ENCODE measurements around the gene SEC31A. TPM values are rescaled to one million over a fixed set of nuclear protein-coding genes. Genes with fewer than 3 reads are reported as not detected.
"Not testable (repeated sequence)": the region's sequence is repeated elsewhere in the genome, so short reads cannot be mapped to it uniquely, and the experiment has no call there.

SEC31A gene
- total RNA-seq, 1 donor from 2014 or later: 137 TPM

- Mint-ChIP-seq H3K9me3 (no peaks in the 10 kb centered on the region), H3K36me3 (ENCODE audit: low read depth) (peaks cover 11% of the 10 kb centered on the region), H3K4me3 (no peak overlapping the region), H3K27me3 (ENCODE audit: low read depth) (no peaks in the 10 kb centered on the region), H3K27ac (ENCODE audit: unreplicated experiment) (no peak overlapping the region), H3K4me1 (no peaks in the 10 kb centered on the region)
- DNase-seq (ENCODE audit: low read depth, low spot score): no peak
- TF ChIP-seq, protein P1, sequence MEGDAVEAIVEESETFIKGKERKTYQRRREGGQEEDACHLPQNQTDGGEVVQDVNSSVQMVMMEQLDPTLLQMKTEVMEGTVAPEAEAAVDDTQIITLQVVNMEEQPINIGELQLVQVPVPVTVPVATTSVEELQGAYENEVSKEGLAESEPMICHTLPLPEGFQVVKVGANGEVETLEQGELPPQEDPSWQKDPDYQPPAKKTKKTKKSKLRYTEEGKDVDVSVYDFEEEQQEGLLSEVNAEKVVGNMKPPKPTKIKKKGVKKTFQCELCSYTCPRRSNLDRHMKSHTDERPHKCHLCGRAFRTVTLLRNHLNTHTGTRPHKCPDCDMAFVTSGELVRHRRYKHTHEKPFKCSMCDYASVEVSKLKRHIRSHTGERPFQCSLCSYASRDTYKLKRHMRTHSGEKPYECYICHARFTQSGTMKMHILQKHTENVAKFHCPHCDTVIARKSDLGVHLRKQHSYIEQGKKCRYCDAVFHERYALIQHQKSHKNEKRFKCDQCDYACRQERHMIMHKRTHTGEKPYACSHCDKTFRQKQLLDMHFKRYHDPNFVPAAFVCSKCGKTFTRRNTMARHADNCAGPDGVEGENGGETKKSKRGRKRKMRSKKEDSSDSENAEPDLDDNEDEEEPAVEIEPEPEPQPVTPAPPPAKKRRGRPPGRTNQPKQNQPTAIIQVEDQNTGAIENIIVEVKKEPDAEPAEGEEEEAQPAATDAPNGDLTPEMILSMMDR (conservative IDR thresholded peaks at IDR 0.05): no peak
Observed at GRCh38 chr4:82861529-82861928, 29.4 kb downstream of the SEC31A start.

GRCh38 chr4:82860487-82860886, 30.5 kb downstream of the SEC31A start:
- H3K9me3 Mint-ChIP-seq; H3K27ac Mint-ChIP-seq (ENCODE audit: unreplicated experiment); DNase-seq (ENCODE audit: low read depth, low spot score); H3K4me3 Mint-ChIP-seq; H3K4me1 Mint-ChIP-seq; H3K27me3 Mint-ChIP-seq (ENCODE audit: low read depth): not testable (repeated sequence)
- peaks cover 11% of the 10 kb centered on the region for H3K36me3 Mint-ChIP-seq (ENCODE audit: low read depth)

GRCh38 chr4:82852751-82853285, 38.1 kb downstream of the SEC31A start:
- Mint-ChIP-seq H3K9me3 (no peaks in the 10 kb centered on the region), H3K4me1 (no peaks in the 10 kb centered on the region), H3K36me3 (ENCODE audit: low read depth) (peaks cover 23% of the 10 kb centered on the region), H3K27me3 (ENCODE audit: low read depth) (no peaks in the 10 kb centered on the region), H3K4me3 (no peak overlapping the region), H3K27ac (ENCODE audit: unreplicated experiment) (no peak overlapping the region)
- TF ChIP-seq, protein P1 (conservative IDR thresholded peaks at IDR 0.05): no peak
- no peak for DNase-seq (ENCODE audit: low read depth, low spot score)

GRCh38 chr4:82851885-82852750, 38.8 kb downstream of the SEC31A start:
- no peak for DNase-seq (ENCODE audit: low read depth, low spot score)
- Mint-ChIP-seq H3K27ac (ENCODE audit: unreplicated experiment) (peak overlapping the region; percentile 53), H3K36me3 (ENCODE audit: low read depth) (peaks cover 24% of the 10 kb centered on the region), H3K4me3 (no peak overlapping the region), H3K27me3 (ENCODE audit: low read depth) (no peaks in the 10 kb centered on the region), H3K9me3 (no peaks in the 10 kb centered on the region), H3K4me1 (no peaks in the 10 kb centered on the region)
- TF ChIP-seq, protein P1 (conservative IDR thresholded peaks at IDR 0.05): peak; percentile 60

DNA sequence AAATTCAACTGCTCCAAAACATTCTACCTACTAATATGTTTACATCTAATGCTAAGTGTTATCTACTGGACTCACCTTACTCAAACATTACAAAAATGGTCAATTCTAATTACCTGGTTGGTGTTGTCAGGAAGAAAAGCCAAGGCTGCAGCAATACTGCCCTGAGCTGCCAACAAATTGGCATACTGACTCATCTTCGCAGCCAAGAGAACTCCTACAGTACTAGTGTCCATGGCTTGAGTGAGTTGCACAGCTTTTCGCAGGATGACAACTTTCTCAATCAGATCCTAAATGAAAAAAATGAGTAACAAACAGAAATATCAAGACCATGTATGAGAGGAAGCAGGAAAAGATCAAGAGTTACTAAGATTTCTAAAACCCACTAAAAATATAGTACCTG, 39.6 kb downstream of the SEC31A start:
- no peaks in the 10 kb centered on the region for H3K4me1 Mint-ChIP-seq
- H3K36me3 Mint-ChIP-seq (ENCODE audit: low read depth): peaks cover 28% of the 10 kb centered on the region
- TF ChIP-seq, protein P1 (conservative IDR thresholded peaks at IDR 0.05): no peak
- no peak overlapping the region for H3K27ac Mint-ChIP-seq (ENCODE audit: unreplicated experiment)
- no peak overlapping the region for H3K4me3 Mint-ChIP-seq
- H3K27me3 Mint-ChIP-seq (ENCODE audit: low read depth): no peaks in the 10 kb centered on the region
- no peaks in the 10 kb centered on the region for H3K9me3 Mint-ChIP-seq
- no peak for DNase-seq (ENCODE audit: low read depth, low spot score)

GRCh38 chr4:82850684-82851083, 40.3 kb downstream of the SEC31A start:
- H3K36me3 Mint-ChIP-seq (ENCODE audit: low read depth): peaks cover 29% of the 10 kb centered on the region
- no peak overlapping the region for H3K27ac Mint-ChIP-seq (ENCODE audit: unreplicated experiment)

More at GRCh38 chr4:82850684-82851083, 40.3 kb downstream of the SEC31A start:
- Mint-ChIP-seq H3K4me1 (peaks cover 2% of the 10 kb centered on the region), H3K4me3 (no peak overlapping the region), H3K27me3 (ENCODE audit: low read depth) (no peaks in the 10 kb centered on the region), H3K9me3 (no peaks in the 10 kb centered on the region)
- TF ChIP-seq, protein P1 (conservative IDR thresholded peaks at IDR 0.05): no peak
- DNase-seq (ENCODE audit: low read depth, low spot score): no peak
